Measurements from ENCODE around the gene RAP1B.

RAP1B gene

DNA sequence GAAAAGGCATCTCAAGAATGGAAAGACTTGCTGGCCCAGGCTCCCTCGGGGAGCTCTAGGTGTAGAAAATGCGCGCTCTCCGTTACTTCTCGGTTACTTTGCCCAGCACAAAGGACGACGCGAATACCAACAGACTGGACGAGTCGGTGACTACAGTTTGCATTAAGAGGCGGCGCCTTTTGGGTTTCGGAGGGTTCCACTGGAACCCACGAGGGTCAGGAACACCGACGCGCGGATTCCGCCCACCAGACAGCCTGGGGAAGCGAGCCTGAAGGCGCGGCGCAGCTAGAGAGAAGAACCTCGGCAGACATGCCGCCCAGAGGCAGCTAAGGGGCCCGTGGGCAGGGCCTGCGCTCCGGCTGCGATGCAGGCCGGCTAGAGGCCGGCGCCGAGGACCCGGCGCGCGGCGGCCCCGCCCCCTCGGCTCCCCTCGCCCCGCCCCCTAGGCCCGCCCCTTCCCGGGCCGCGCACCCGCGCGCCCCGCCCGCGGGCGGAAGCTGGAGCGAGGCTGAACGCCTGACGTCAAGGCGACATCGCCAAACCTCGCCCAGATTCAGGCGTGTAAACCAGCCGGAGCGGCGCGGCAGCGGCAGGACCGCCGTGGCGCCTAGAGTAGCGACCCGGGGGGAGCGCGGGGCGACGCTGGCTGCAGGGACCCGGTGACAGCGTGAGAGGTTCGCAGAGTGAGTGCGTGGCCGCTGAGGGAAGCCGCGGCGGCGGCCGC is at the start of gene RAP1B:
TSS of gene RAP1B (plus strand) at position 530 of the 724 bp plus-strand sequence. CDS start 37,826 bp downstream, outside the sequence.
- H3K4me3 ChIP-seq (ENCODE audit: low read length): peak within 1 kb of the TSS; percentile 98
- peaks cover 21% of the 10 kb centered on the region for H4K20me1 ChIP-seq (ENCODE audit: insufficient read depth, low read length)
- no peaks in the 10 kb centered on the region for H3K9me2 ChIP-seq (replicated peaks; ENCODE audit: insufficient read depth, low read length)
- H3F3A ChIP-seq (ENCODE audit: insufficient read depth, low read length): peaks cover 9% of the 10 kb centered on the region
- peak within 1 kb of the TSS; percentile 92 for H3K27ac ChIP-seq (ENCODE audit: low read length)
- H3K9ac ChIP-seq (ENCODE audit: low read length): peak within 1 kb of the TSS; percentile 96
- H3K4me2 ChIP-seq (ENCODE audit: low read depth, low read length): peak within 1 kb of the TSS; percentile 92
- H3K36me3 ChIP-seq (replicated peaks; ENCODE audit: insufficient read depth, low read length): no peaks in the 10 kb centered on the region; the same call in 1 of the 2 replicates
- H3K79me2 ChIP-seq (ENCODE audit: low read length): peaks cover 44% of the 10 kb centered on the region
- H3K27me3 ChIP-seq (replicated peaks; ENCODE audit: insufficient read depth, low read length): no peaks in the 10 kb centered on the region
- H3K4me1 ChIP-seq (ENCODE audit: low read length): peaks cover 20% of the 10 kb centered on the region
- no peak for TF ChIP-seq EZH2 (optimal IDR thresholded peaks at IDR 0.05; ENCODE audit: low read depth, low read length)
- TF ChIP-seq EZH2phosphoT487 (IDR thresholded peaks at IDR 0.05; ENCODE audit: low read length): no peak
- TF ChIP-seq, protein P1, sequence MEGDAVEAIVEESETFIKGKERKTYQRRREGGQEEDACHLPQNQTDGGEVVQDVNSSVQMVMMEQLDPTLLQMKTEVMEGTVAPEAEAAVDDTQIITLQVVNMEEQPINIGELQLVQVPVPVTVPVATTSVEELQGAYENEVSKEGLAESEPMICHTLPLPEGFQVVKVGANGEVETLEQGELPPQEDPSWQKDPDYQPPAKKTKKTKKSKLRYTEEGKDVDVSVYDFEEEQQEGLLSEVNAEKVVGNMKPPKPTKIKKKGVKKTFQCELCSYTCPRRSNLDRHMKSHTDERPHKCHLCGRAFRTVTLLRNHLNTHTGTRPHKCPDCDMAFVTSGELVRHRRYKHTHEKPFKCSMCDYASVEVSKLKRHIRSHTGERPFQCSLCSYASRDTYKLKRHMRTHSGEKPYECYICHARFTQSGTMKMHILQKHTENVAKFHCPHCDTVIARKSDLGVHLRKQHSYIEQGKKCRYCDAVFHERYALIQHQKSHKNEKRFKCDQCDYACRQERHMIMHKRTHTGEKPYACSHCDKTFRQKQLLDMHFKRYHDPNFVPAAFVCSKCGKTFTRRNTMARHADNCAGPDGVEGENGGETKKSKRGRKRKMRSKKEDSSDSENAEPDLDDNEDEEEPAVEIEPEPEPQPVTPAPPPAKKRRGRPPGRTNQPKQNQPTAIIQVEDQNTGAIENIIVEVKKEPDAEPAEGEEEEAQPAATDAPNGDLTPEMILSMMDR (IDR thresholded peaks at IDR 0.05; ENCODE audit: low read length): no peak
- H2AFZ ChIP-seq (ENCODE audit: low read length): peak within 1 kb of the TSS; percentile 98
- H3K9me3 ChIP-seq (replicated peaks; ENCODE audit: insufficient read depth, low read length): no peaks in the 10 kb centered on the region
- peak; percentile 95 for DNase-seq

DNA sequence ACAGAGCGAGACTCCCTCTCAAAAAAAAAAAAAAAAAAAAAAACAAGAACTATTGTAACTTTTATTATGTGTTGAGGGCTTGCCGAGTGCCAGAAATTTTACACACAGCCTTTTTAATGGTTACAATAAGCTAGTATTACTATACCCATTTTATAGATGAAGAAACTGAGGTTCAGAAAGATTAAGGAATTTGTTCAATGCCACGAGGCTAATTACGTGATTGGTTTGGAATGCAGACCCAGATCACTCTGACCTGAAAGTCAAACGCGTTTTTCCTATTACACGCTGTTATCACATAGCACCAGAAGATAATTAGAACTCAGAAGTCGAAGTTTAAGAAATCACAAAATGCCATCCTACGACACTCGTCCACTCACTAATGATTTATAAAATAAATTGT is 48.9 kb upstream of the RAP1B start:
- no peaks in the 10 kb centered on the region for H3K79me2 ChIP-seq (ENCODE audit: low read length)
- no peaks in the 10 kb centered on the region for H3K9me2 ChIP-seq (replicated peaks; ENCODE audit: insufficient read depth, low read length)
- no peak overlapping the region for H2AFZ ChIP-seq (ENCODE audit: low read length)
- H4K20me1 ChIP-seq (ENCODE audit: insufficient read depth, low read length): no peaks in the 10 kb centered on the region
- H3F3A ChIP-seq (ENCODE audit: insufficient read depth, low read length): no peaks in the 10 kb centered on the region
- H3K4me2 ChIP-seq (ENCODE audit: low read depth, low read length): no peak overlapping the region
- H3K4me1 ChIP-seq (ENCODE audit: low read length): no peaks in the 10 kb centered on the region
- no peak for DNase-seq
- no peaks in the 10 kb centered on the region for H3K9me3 ChIP-seq (replicated peaks; ENCODE audit: insufficient read depth, low read length)
- H3K36me3 ChIP-seq (replicated peaks; ENCODE audit: insufficient read depth, low read length): no peaks in the 10 kb centered on the region
- no peaks in the 10 kb centered on the region for H3K27me3 ChIP-seq (replicated peaks; ENCODE audit: insufficient read depth, low read length)
- H3K4me3 ChIP-seq (ENCODE audit: low read length): no peak overlapping the region
- no peak overlapping the region for H3K27ac ChIP-seq (ENCODE audit: low read length)
- TF ChIP-seq, protein P1 (IDR thresholded peaks at IDR 0.05; ENCODE audit: low read length): no peak
- TF ChIP-seq EZH2phosphoT487 (IDR thresholded peaks at IDR 0.05; ENCODE audit: low read length): no peak
- TF ChIP-seq EZH2 (optimal IDR thresholded peaks at IDR 0.05; ENCODE audit: low read depth, low read length): no peak
- no peak overlapping the region for H3K9ac ChIP-seq (ENCODE audit: low read length)

DNA sequence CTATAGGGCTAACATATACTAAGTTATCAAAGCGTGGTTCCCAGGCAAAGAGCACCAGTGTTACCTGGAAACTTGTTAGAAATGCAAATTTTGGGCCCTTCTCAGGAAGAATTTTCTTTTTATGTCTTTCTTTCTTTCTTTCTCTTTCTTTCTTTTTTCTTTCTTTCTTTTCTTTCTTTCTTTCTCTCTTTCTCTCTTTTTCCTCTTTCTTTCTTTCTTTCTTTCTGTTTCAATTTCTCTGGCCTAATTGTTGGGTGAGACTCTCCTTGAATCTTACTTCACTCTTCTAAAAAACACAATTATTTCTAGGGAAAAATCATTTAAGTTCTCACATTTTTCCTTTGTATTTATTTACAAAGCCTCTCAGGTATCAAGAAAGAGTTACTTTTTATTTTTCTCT is 46.5 kb upstream of the RAP1B start:
- no peaks in the 10 kb centered on the region for H3K79me2 ChIP-seq (ENCODE audit: low read length)
- no peak overlapping the region for H3K27ac ChIP-seq (ENCODE audit: low read length)
- TF ChIP-seq EZH2 (optimal IDR thresholded peaks at IDR 0.05; ENCODE audit: low read depth, low read length) (no peak), EZH2phosphoT487 (IDR thresholded peaks at IDR 0.05; ENCODE audit: low read length) (no peak)
- TF ChIP-seq, protein P1 (IDR thresholded peaks at IDR 0.05; ENCODE audit: low read length): no peak
- H3K36me3 ChIP-seq (replicated peaks; ENCODE audit: insufficient read depth, low read length): no peaks in the 10 kb centered on the region
- no peak overlapping the region for H3K4me2 ChIP-seq (ENCODE audit: low read depth, low read length)
- no peaks in the 10 kb centered on the region for H3K27me3 ChIP-seq (replicated peaks; ENCODE audit: insufficient read depth, low read length)
- no peak overlapping the region for H3K9ac ChIP-seq (ENCODE audit: low read length)
- H3F3A ChIP-seq (ENCODE audit: insufficient read depth, low read length): no peaks in the 10 kb centered on the region
- no peaks in the 10 kb centered on the region for H3K9me3 ChIP-seq (replicated peaks; ENCODE audit: insufficient read depth, low read length)
- no peak overlapping the region for H2AFZ ChIP-seq (ENCODE audit: low read length)
- H3K9me2 ChIP-seq (replicated peaks; ENCODE audit: insufficient read depth, low read length): no peaks in the 10 kb centered on the region
- DNase-seq: no peak
- H3K4me1 ChIP-seq (ENCODE audit: low read length): no peaks in the 10 kb centered on the region
- H3K4me3 ChIP-seq (ENCODE audit: low read length): no peak overlapping the region
- no peaks in the 10 kb centered on the region for H4K20me1 ChIP-seq (ENCODE audit: insufficient read depth, low read length)

Data from MM.1S (cell line).